GM23338 (cell line): ENCODE data around the gene NCBP3. TPM values are rescaled to one million over a fixed set of nuclear protein-coding genes. Genes with fewer than 3 reads are reported as not detected.

Source experiments
- ATAC-seq: fragments of 200-7000 bp; cut with Tn5 transposase; 3 replicates; pipeline ENCODE4 v1.9.1; 2020
- DNase-seq: peaks from one replicate; pipeline ENCODE4 v3.0.0-alpha.2; 2015; ENCODE audit warnings: low spot score
- H2AFZ ChIP-seq: fragments of 200-600 bp; sonication (generic); 2 replicates; pipeline ENCODE4 v1.8.0; 2016; ENCODE audit warnings: antibody characterized with exemption, mild to moderate bottlenecking, moderate library complexity
- H3F3A ChIP-seq: fragments of 200-600 bp; sonication (generic); replicated peaks from 2 replicates; pipeline ENCODE4 v1.8.0; 2017; ENCODE audit warnings: antibody characterized with exemption, mixed run types, low read depth
- H3K27ac ChIP-seq: fragments of 200-600 bp; sonication (generic); 2 replicates; pipeline ENCODE4 v1.6.1; 2016; ENCODE audit warnings: low read depth
- H3K27me3 ChIP-seq: fragments of 200-600 bp; sonication (generic); 2 replicates; pipeline ENCODE4 v1.8.0; 2016; ENCODE audit warnings: mild to moderate bottlenecking, mixed run types, moderate library complexity; ENCODE audit not compliant: insufficient read depth
- H3K36me3 ChIP-seq: fragments of 200-600 bp; sonication (generic); 2 replicates; pipeline ENCODE4 v1.8.0; 2016; ENCODE audit warnings: mild to moderate bottlenecking; ENCODE audit not compliant: insufficient read depth
- H3K4me1 ChIP-seq: fragments of 200-600 bp; sonication (generic); 2 replicates; pipeline ENCODE4 v1.8.0; 2016; ENCODE audit warnings: mild to moderate bottlenecking, moderate library complexity; ENCODE audit not compliant: insufficient read depth
- H3K4me2 ChIP-seq: fragments of 200-600 bp; sonication (generic); 2 replicates; pipeline ENCODE4 v1.7.1; 2017; ENCODE audit warnings: mixed run types
- H3K4me3 ChIP-seq: fragments of 200-600 bp; sonication (generic); 2 replicates; pipeline ENCODE4 v1.6.1; 2016; ENCODE audit warnings: mixed run types
- H3K79me2 ChIP-seq: fragments of 200-600 bp; sonication (generic); replicated peaks from 2 replicates; pipeline ENCODE4 v1.8.0; 2017; ENCODE audit warnings: mild to moderate bottlenecking; ENCODE audit not compliant: insufficient read depth
- H3K9me2 ChIP-seq: fragments of 200-600 bp; sonication (generic); 2 replicates; pipeline ENCODE4 v1.8.0; 2017; ENCODE audit not compliant: insufficient read depth
- H4K20me1 ChIP-seq: fragments of 200-600 bp; sonication (generic); replicated peaks from 2 replicates; pipeline ENCODE4 v1.8.0; 2017; ENCODE audit warnings: mild to moderate bottlenecking; ENCODE audit not compliant: insufficient read depth
- H3K27ac Mint-ChIP-seq: 2 replicates; pipeline ENCODE4 v1.8.0; 2020; ENCODE audit warnings: inconsistent platforms, mild to moderate bottlenecking, moderate library complexity, mixed read lengths
- H3K27me3 Mint-ChIP-seq: 3 replicates; pipeline ENCODE4 v1.8.0; 2022; ENCODE audit warnings: low read depth, mild to moderate bottlenecking, moderate library complexity, mixed read lengths, inconsistent platforms; ENCODE audit not compliant: insufficient read depth, poor library complexity
- H3K36me3 Mint-ChIP-seq: 3 replicates; pipeline ENCODE4 v1.8.0; 2021; ENCODE audit warnings: low read depth, mild to moderate bottlenecking, inconsistent platforms, moderate library complexity, mixed read lengths
- H3K4me1 Mint-ChIP-seq: 3 replicates; pipeline ENCODE4 v1.8.0; 2020; ENCODE audit warnings: mild to moderate bottlenecking, inconsistent platforms, mixed read lengths
- H3K4me3 Mint-ChIP-seq: 3 replicates; pipeline ENCODE4 v1.8.0; 2021; ENCODE audit warnings: moderate library complexity, mild to moderate bottlenecking, inconsistent platforms, mixed read lengths
- H3K9me3 Mint-ChIP-seq: 3 replicates; pipeline ENCODE4 v1.8.0; 2020; ENCODE audit warnings: moderate library complexity, mild to moderate bottlenecking, inconsistent platforms, mixed read lengths
- CREB1 ChIP-seq: fragments of 250-450 bp; sonication (Bioruptor Pico); IDR thresholded peaks from 2 replicates; pipeline ENCODE4 v1.5.0; 2020; ENCODE audit warnings: low read depth, mild to moderate bottlenecking, moderate library complexity
- CTCF ChIP-seq, 2 experiments: fragments of 200-600 bp in 1 of 2; sonication (generic) in 1 of 2; conservative IDR thresholded peaks; 2 replicates each; pipeline versions ENCODE4 v1.5.1 to v1.6.1; 2016 to 2017; ENCODE audit warnings: antibody characterized with exemption in 2 of 2, low read depth in 2 of 2, mild to moderate bottlenecking in 2 of 2, moderate library complexity in 1 of 2
- ETS1 ChIP-seq: IDR thresholded peaks from 2 replicates; pipeline ENCODE4 v1.6.1; 2016; ENCODE audit warnings: antibody characterized with exemption
- EZH2 ChIP-seq: fragments of 200-600 bp; sonication (generic); IDR thresholded peaks from one replicate; pipeline ENCODE4 v1.8.0; 2017; ENCODE audit warnings: antibody characterized with exemption, mild to moderate bottlenecking, low read depth; ENCODE audit not compliant: unreplicated experiment
- EZH2phosphoT487 ChIP-seq: fragments of 200-600 bp; sonication (generic); IDR thresholded peaks from one replicate; pipeline ENCODE4 v1.8.1; 2018; ENCODE audit warnings: antibody characterized with exemption; ENCODE audit not compliant: unreplicated experiment
- JUNB ChIP-seq: IDR thresholded peaks from one replicate; pipeline ENCODE4 v1.6.1; 2016; ENCODE audit warnings: antibody characterized with exemption; ENCODE audit not compliant: unreplicated experiment
- NANOG ChIP-seq: IDR thresholded peaks from 2 replicates; pipeline ENCODE4 v1.6.1; 2016; ENCODE audit warnings: antibody characterized with exemption, borderline replicate concordance
- POLR2AphosphoS5 ChIP-seq: IDR thresholded peaks from 2 replicates; pipeline ENCODE4 v1.6.1; 2016; ENCODE audit warnings: antibody characterized with exemption, low read depth
- REST ChIP-seq: IDR thresholded peaks from one replicate; pipeline ENCODE4 v1.6.1; 2018; ENCODE audit warnings: antibody characterized with exemption; ENCODE audit not compliant: unreplicated experiment
- STAT1 ChIP-seq: IDR thresholded peaks from one replicate; pipeline ENCODE4 v1.6.1; 2016; ENCODE audit warnings: antibody characterized with exemption; ENCODE audit not compliant: unreplicated experiment
- ZNF114 ChIP-seq: fragments of 250-450 bp; sonication (Bioruptor Pico); IDR thresholded peaks from 2 replicates; pipeline ENCODE4 v1.5.0; 2020; ENCODE audit warnings: mild to moderate bottlenecking, moderate library complexity
- ZNF331 ChIP-seq: fragments of 250-450 bp; sonication (Bioruptor Pico); IDR thresholded peaks from 2 replicates; pipeline ENCODE4 v1.5.0; 2020; ENCODE audit warnings: low read depth, mild to moderate bottlenecking, moderate library complexity
- ZNF462 ChIP-seq: fragments of 250-450 bp; sonication (Bioruptor Pico); IDR thresholded peaks from 2 replicates; pipeline ENCODE4 v1.5.0; 2020; ENCODE audit warnings: mild to moderate bottlenecking, moderate library complexity
- polyA plus RNA-seq: library from polyadenylated mRNA; unstranded; fragments of >200 nt; fragmentation: Nextera tagmentation; extraction: Ambion mirVana; gene quantifications from 2 replicates; pipeline ENCODE4 v1.2.1, GENCODE V29; 2016
- total RNA-seq: library from RNA; depleted of rRNA; stranded (reverse); fragments of >200 nt; shearing (Covaris generic); gene quantifications from 2 replicates; pipeline ENCODE4 v1.2.3, GENCODE V29; 2014

The NCBP3 gene
- total and polyA plus RNA-seq, 2 experiments from 2014 or later, result 35.5 to 42.8 TPM

- Mint-ChIP-seq H3K4me1 (peaks cover 18% of the 10 kb centered on the region), H3K27me3 (peaks cover 7% of the 10 kb centered on the region), H3K27ac (no peak overlapping the region), H3K36me3 (no peaks in the 10 kb centered on the region), H3K9me3 (peaks cover 12% of the 10 kb centered on the region; the same call in 1 of the 3 replicates), H3K4me3 (no peak overlapping the region)
- Histone ChIP-seq H3K4me3 (no peak overlapping the region), H3K27ac (no peak overlapping the region), H3K36me3 (no peaks in the 10 kb centered on the region), H3K4me2 (no peak overlapping the region), H3K79me2 (no peaks in the 10 kb centered on the region), H3K27me3 (no peaks in the 10 kb centered on the region), H3K9me2 (no peaks in the 10 kb centered on the region), H2AFZ (no peak overlapping the region), H3F3A (no peaks in the 10 kb centered on the region), H3K4me1 (no peaks in the 10 kb centered on the region; the same call in 1 of the 2 replicates), H4K20me1 (no peaks in the 10 kb centered on the region)
- TF ChIP-seq CREB1 (CRISPR knock-in tag), result no peak
- no peak for TF ChIP-seq CTCF (conservative IDR thresholded peaks at IDR 0.05; ENCODE audit: low read depth in 2 of 2)
- no peak for TF ChIP-seq EZH2phosphoT487
- TF ChIP-seq ETS1, result no peak
- TF ChIP-seq NANOG, result no peak
- no peak for TF ChIP-seq ZNF114 (CRISPR knock-in tag)
- no peak for TF ChIP-seq POLR2AphosphoS5
- TF ChIP-seq ZNF462, result no peak
- TF ChIP-seq REST, result no peak
- no peak for TF ChIP-seq STAT1
- no peak for TF ChIP-seq JUNB
- TF ChIP-seq ZNF331 (CRISPR knock-in tag), result no peak
- no peak for TF ChIP-seq EZH2
- DNase-seq, result no peak
- ATAC-seq, result no peak
Measured at GRCh38 chr17:3766779-3767178, 79.3 kb downstream of the NCBP3 start.
